Neural crest cell (in vitro differentiated cells): Measurements from ENCODE around the gene PDGFC. TPM values are rescaled to one million over a fixed set of nuclear protein-coding genes. Genes with fewer than 3 reads are reported as not detected.

ENCODE experiments used
- DNase-seq: peaks from one replicate; pipeline ENCODE4 v3.0.0; 2021; ENCODE audit warnings: low read depth, mixed read lengths, low spot score
- H3K27ac Mint-ChIP-seq: one replicate; pipeline ENCODE4 v1.8.0; 2021; ENCODE audit warnings: mild to moderate bottlenecking, mixed read lengths; ENCODE audit not compliant: unreplicated experiment
- H3K27me3 Mint-ChIP-seq: 2 replicates; pipeline ENCODE4 v1.8.0; 2021; ENCODE audit warnings: low read depth, mild to moderate bottlenecking, mixed read lengths
- H3K36me3 Mint-ChIP-seq: 2 replicates; pipeline ENCODE4 v1.8.0; 2021; ENCODE audit warnings: low read depth, mild to moderate bottlenecking, mixed read lengths
- H3K4me1 Mint-ChIP-seq: 2 replicates; pipeline ENCODE4 v1.8.0; 2021; ENCODE audit warnings: mixed read lengths
- H3K4me3 Mint-ChIP-seq: one replicate; pipeline ENCODE4 v1.8.0; 2021; ENCODE audit warnings: mild to moderate bottlenecking, mixed read lengths
- H3K9me3 Mint-ChIP-seq: 2 replicates; pipeline ENCODE4 v1.8.0; 2021; ENCODE audit warnings: mixed read lengths
- CTCF ChIP-seq: fragments of 200-600 bp; sonication (generic); conservative IDR thresholded peaks from 2 replicates; pipeline ENCODE4 v1.5.0; 2021; ENCODE audit warnings: antibody characterized with exemption, mild to moderate bottlenecking
- total RNA-seq: library from RNA; stranded (reverse); gene quantifications from 2 replicates; pipeline ENCODE4 v1.2.1, GENCODE V29; 2021

The PDGFC gene
- total RNA-seq, 1 donor from 2014 or later, result 19.1 TPM

DNA sequence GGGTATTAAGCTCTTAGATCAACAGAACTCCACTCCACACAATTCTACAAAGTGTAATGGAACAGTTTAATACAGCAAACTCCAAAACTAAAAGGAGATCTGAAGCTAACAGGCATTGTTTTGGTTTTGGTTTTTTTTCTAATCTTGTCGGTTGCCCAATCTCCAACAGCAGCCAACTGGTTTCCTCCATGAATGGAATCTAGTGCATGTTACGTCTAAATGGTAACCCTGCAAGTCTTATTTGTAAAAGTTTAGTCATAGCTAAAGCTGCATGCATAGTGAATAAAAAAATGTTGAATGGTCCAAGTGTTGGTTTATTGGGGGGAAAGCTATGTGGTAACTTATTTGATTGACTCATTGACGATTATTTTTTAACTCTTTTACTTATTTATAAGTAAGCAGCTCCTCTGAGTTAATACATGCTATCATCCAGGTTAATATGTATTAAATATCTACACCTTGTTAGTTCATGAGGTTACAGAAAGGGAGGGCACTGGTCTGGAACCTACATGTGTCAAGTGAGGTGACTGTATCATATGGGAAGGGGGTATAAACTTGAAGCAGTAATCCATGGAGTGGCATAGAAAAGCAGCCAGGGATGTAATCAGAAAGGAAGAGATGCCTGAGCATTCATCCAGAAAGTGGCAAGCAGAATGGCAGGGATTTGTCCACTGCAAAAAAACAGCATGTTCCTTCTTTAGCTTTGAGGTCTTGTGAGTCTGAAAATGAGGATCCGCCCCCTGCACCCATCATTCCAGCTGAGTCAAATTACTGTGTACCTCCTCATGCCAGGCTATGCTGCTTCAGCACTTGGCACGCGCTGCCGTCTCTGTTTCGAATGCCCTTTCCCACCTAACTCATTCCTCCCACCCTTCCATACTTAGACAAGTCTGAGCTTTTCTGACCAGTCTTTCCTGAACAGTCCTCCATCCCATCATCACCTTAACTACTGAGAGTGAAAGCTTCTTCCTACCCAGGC, 81.7 kb downstream of the PDGFC start:
- no peaks in the 10 kb centered on the region for H3K4me1 Mint-ChIP-seq
- no peaks in the 10 kb centered on the region for H3K27me3 Mint-ChIP-seq
- peaks cover 3% of the 10 kb centered on the region for H3K36me3 Mint-ChIP-seq
- no peak overlapping the region for H3K4me3 Mint-ChIP-seq
- no peak overlapping the region for H3K27ac Mint-ChIP-seq
- no peak for DNase-seq
- no peaks in the 10 kb centered on the region for H3K9me3 Mint-ChIP-seq
- TF ChIP-seq CTCF, result no peak

- Mint-ChIP-seq H3K9me3 (no peaks in the 10 kb centered on the region), H3K4me1 (peaks cover 4% of the 10 kb centered on the region), H3K36me3 (peaks cover 3% of the 10 kb centered on the region), H3K27ac (no peak overlapping the region), H3K4me3 (no peak overlapping the region), H3K27me3 (no peaks in the 10 kb centered on the region)
- DNase-seq, result no peak
- no peak for TF ChIP-seq CTCF
Measured at GRCh38 chr4:156888762-156889161, 82.8 kb downstream of the PDGFC start.

DNA sequence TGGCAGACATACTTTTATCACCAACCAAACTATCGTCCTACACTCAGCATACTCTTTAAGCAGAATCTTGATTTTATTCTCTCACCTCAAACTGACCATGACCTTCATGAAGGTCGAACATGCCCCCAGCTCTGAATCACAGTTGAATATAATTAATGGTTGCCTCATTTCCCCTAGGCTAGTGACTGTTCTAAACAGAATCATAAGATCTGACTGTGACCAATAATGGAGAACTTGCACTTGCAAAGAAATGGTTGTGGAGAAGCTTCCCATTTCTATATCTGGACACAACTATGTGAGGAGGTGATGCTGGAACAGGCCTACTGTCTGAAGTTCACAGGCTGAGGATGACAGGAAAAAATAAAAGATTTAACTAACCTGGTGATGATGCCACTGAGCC, 85.1 kb downstream of the PDGFC start:
- Mint-ChIP-seq H3K27me3 (no peaks in the 10 kb centered on the region), H3K4me1 (peaks cover 4% of the 10 kb centered on the region), H3K36me3 (peaks cover 5% of the 10 kb centered on the region), H3K9me3 (peaks cover 4% of the 10 kb centered on the region), H3K4me3 (no peak overlapping the region), H3K27ac (no peak overlapping the region)
- DNase-seq, result no peak
- no peak for TF ChIP-seq CTCF

DNA sequence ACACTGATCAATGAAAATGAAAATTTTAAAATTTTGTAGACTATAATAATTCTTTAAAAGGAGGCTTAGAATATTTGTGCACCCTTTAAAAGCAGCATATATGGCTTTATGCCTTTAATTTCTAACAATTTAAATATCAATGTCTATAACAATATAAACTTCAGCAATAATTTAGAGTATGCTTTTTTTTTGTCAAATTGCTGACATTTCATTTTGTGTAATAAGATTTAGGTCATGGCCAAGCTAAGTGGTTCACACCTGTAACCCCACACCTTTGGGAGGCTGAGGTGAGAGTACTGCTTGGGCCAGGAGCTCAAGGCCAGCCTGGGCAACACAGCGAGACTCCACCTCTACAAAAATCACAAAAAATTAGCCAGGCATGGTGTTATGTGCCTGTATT, 86.2 kb downstream of the PDGFC start:
- Mint-ChIP-seq H3K4me1 (peaks cover 4% of the 10 kb centered on the region), H3K4me3 (no peak overlapping the region), H3K27ac (no peak overlapping the region), H3K27me3 (no peaks in the 10 kb centered on the region), H3K36me3 (peaks cover 5% of the 10 kb centered on the region), H3K9me3 (peaks cover 6% of the 10 kb centered on the region)
- DNase-seq, result no peak
- TF ChIP-seq CTCF, result no peak

- peaks cover 6% of the 10 kb centered on the region for H3K9me3 Mint-ChIP-seq
- peaks cover 5% of the 10 kb centered on the region for H3K36me3 Mint-ChIP-seq
- H3K27me3 Mint-ChIP-seq, result no peaks in the 10 kb centered on the region
- no peak overlapping the region for H3K4me3 Mint-ChIP-seq
- peaks cover 4% of the 10 kb centered on the region for H3K4me1 Mint-ChIP-seq
- no peak for DNase-seq
- H3K27ac Mint-ChIP-seq, result no peak overlapping the region
- no peak for TF ChIP-seq CTCF
Measured at GRCh38 chr4:156884183-156884582, 87.4 kb downstream of the PDGFC start.
